Ishikawa (cell line): ENCODE results near the gene FIGNL1.

ENCODE experiments used
- CEBPB ChIP-seq: IDR thresholded peaks from 2 replicates; pipeline ENCODE4 v1.6.1; 2012
- FOXM1 ChIP-seq: IDR thresholded peaks from 2 replicates; pipeline ENCODE4 v1.6.1; 2012; ENCODE audit warnings: low read depth, borderline replicate concordance
- RAD21 ChIP-seq: IDR thresholded peaks from 2 replicates; pipeline ENCODE4 v1.6.1; 2012; ENCODE audit warnings: low read depth
- TEAD4 ChIP-seq: IDR thresholded peaks from 2 replicates; pipeline ENCODE4 v1.6.1; 2012
- USF1 ChIP-seq: IDR thresholded peaks from 2 replicates; pipeline ENCODE4 v1.6.1; 2012
- YY1 ChIP-seq: IDR thresholded peaks from 2 replicates; pipeline ENCODE4 v1.6.1; 2012; ENCODE audit warnings: low read depth
- ZBTB7A ChIP-seq: IDR thresholded peaks from 2 replicates; pipeline ENCODE4 v1.6.1; 2012; ENCODE audit warnings: low read depth

GRCh38 chr7:50397971-50398324, 52.2 kb downstream of the FIGNL1 start:
- TF ChIP-seq FOXM1 (no peak), YY1 (no peak), ZBTB7A (no peak), RAD21 (no peak), TEAD4 (no peak), USF1 (no peak), CEBPB (no peak)
